SJCRH30 (cell line): Measurements from ENCODE around the gene RUFY1. TPM values are rescaled to one million over a fixed set of nuclear protein-coding genes. Genes with fewer than 3 reads are reported as not detected.
"Not testable (repeated sequence)": the region's sequence is repeated elsewhere in the genome, so short reads cannot be mapped to it uniquely, and the experiment has no call there.

Source experiments
- DNase-seq, 2 experiments: peaks; one replicate each; pipeline ENCODE4 v3.0.0-alpha.2; 2015 to 2020
- H3K27ac ChIP-seq: fragments of 250-450 bp; sonication (Bioruptor Pico); 2 replicates; pipeline ENCODE4 v1.5.1; 2020; ENCODE audit warnings: mild to moderate bottlenecking, moderate library complexity
- H3K27me3 ChIP-seq: fragments of 250-450 bp; sonication (Bioruptor Pico); 2 replicates; pipeline ENCODE4 v1.5.1; 2020; ENCODE audit warnings: mild to moderate bottlenecking, moderate library complexity
- H3K36me3 ChIP-seq: fragments of 250-450 bp; sonication (Bioruptor Pico); 2 replicates; pipeline ENCODE4 v1.5.1; 2020; ENCODE audit warnings: mild to moderate bottlenecking, moderate library complexity
- H3K4me1 ChIP-seq: fragments of 250-450 bp; sonication (Bioruptor Pico); 2 replicates; pipeline ENCODE4 v1.5.1; 2020; ENCODE audit warnings: mild to moderate bottlenecking, moderate library complexity
- H3K4me3 ChIP-seq: fragments of 250-450 bp; sonication (Bioruptor Pico); 2 replicates; pipeline ENCODE4 v1.5.1; 2020; ENCODE audit warnings: mild to moderate bottlenecking, moderate library complexity
- H3K9me3 ChIP-seq: fragments of 250-450 bp; sonication (Bioruptor Pico); replicated peaks from 2 replicates; pipeline ENCODE4 v1.5.1; 2020; ENCODE audit warnings: mild to moderate bottlenecking, moderate library complexity
- total RNA-seq: library from RNA; depleted of rRNA; stranded (reverse); fragments of >200 nt; shearing (Covaris generic); gene quantifications from 2 replicates; pipeline ENCODE4 v1.2.3, GENCODE V29; 2014; rRNA removed

RUFY1 gene
- total RNA-seq, 1 experiment from 2014 or later = 25.7 TPM

- not testable (repeated sequence) for DNase-seq, H3K9me3 ChIP-seq, H3K27ac ChIP-seq, H3K27me3 ChIP-seq, H3K36me3 ChIP-seq, H3K4me1 ChIP-seq, H3K4me3 ChIP-seq
Measured at GRCh38 chr5:179642626-179643025, 92.3 kb downstream of the RUFY1 start.

GRCh38 chr5:179643141-179643920 is 93.0 kb downstream of the RUFY1 start:
- not testable (repeated sequence) for H3K4me1 ChIP-seq, H3K4me3 ChIP-seq

DNA sequence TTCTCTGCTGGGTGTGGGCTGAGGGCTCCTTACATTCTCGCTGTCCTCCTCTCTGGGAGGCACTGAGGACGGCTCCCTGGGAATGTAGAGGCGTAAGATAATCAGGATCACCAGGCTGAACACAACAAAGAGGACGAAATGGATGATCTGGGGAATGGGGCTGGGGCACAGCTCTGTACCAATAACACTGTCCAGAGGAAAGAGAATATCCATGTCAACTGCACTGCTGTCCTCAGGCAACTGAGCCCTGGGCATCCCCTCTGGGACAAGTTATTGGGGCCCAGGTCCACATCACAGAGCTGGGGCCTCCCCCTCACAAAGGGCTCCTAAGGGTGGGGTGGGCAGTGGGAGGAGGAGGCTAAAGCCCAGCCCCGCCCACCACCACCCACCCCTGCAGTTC is 94.4 kb downstream of the RUFY1 start:
- not testable (repeated sequence) for H3K27me3 ChIP-seq, H3K9me3 ChIP-seq, H3K36me3 ChIP-seq, H3K27ac ChIP-seq, H3K4me1 ChIP-seq, DNase-seq, H3K4me3 ChIP-seq

More at GRCh38 chr5:179643141-179643920, 93.0 kb downstream of the RUFY1 start:
- not testable (repeated sequence) for H3K36me3 ChIP-seq, H3K27ac ChIP-seq, H3K27me3 ChIP-seq, H3K9me3 ChIP-seq, DNase-seq

DNA sequence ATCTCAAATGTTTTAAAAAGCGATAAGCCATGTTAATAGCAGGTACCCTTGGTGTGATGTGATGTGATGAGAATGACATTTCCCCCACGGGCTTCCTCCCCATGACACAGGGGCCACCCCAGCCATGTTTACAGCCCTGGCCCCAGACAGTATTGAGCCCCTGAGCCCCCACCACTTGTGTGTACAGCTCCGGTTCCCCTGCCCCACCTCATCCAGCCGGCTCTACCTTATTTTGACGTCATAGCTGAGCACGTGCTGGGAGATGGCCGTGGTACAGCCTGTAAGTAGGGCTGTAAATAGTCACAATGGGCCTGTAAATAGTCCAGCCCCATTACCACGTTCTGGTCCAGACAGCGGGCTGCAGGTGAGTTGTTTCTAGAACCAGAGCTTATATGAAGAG is 98.1 kb downstream of the RUFY1 start:
- Histone ChIP-seq H3K4me1 (no peaks in the 10 kb centered on the region), H3K4me3 (no peak overlapping the region), H3K36me3 (no peaks in the 10 kb centered on the region), H3K27me3 (no peaks in the 10 kb centered on the region), H3K9me3 (no peaks in the 10 kb centered on the region), H3K27ac (no peak overlapping the region)
- DNase-seq = no peak

GRCh38 chr5:179649166-179649703 is 98.9 kb downstream of the RUFY1 start:
- not testable (repeated sequence) for H3K4me3 ChIP-seq, H3K4me1 ChIP-seq, H3K9me3 ChIP-seq, H3K27me3 ChIP-seq, H3K27ac ChIP-seq, H3K36me3 ChIP-seq
- DNase-seq = peak; percentile 25 to 51

DNA sequence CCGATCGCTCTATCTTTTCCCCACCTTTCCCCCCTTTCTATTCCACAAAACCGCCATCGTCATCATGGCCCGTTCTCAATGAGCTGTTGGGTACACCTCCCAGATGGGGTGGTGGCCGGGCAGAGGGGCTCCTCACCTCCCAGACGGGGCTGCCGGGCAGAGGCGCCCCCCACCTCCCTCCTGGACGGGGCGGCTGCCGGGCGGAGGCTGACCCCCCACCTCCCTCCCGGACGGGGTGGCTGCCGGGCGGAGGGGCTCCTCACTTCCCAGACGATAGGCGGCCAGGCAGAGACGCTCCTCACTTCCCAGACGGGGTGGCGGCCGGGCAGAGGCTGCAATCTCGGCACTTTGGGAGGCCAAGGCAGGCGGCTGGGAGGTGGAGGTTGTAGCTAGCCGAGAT is 99.9 kb downstream of the RUFY1 start:
- H3K27ac ChIP-seq, DNase-seq, H3K9me3 ChIP-seq, H3K27me3 ChIP-seq, H3K36me3 ChIP-seq, H3K4me1 ChIP-seq, H3K4me3 ChIP-seq: not testable (repeated sequence)

DNA sequence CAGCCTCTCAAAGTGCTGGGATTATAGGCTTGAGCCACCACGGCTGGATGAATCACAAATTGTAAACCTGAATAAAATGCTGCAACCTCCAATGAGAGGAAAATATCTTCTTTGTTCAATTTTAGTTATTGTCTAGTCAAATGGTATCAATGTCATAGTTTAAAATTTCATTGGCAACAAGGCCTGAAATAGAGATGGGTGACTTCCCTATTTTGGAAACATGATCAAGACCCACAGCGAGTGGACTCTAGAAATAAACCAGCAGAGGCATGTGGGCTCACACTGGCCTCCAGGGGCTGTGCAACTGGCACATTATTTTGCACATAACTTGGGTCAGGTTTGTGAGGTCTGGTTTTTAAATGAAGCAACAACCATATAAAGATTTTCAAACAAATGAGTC is 102.8 kb downstream of the RUFY1 start:
- not testable (repeated sequence) for DNase-seq, H3K4me3 ChIP-seq, H3K4me1 ChIP-seq, H3K9me3 ChIP-seq, H3K27ac ChIP-seq, H3K27me3 ChIP-seq, H3K36me3 ChIP-seq

DNA sequence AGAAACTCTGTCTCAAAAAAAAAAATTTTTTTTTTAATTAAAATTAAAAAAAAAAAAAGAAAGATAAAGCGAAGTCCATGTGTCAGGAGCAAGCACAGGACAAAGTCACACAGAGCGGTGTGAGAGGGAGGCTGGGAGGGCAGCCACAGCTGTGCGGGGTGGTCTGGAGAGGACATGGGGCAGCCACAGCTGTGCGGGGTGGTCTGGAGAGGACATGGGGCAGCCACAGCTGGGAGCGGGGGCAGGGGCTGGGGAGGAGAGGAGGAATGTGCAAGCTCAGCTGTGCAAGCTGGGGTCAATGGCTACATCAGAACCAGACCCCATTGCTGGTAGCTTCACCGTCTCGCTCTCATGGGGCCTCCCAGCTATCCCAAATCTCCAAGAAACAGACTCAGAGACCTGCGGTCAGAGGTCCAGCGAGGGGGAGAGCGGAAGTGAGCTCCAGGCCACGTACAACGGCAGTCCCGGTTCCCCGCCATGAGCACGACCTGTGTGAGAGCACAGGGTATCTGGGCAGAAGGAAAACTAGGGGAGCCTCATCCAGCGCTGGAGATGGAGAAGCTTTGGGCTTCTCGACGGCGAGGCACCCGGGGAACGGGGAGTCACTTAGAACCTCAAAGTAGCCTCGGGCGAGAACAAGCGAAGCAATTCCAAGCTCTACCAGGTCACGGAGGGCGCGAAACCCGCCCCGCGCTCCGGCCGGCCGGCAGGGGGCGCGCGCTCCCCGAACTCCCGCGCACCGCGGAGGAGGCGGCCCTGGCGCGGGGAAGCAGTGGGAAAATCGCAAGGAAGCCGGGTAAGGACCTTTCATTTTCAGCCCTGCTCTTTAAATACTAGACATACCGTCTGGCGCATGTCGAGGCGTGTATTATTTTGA is 107.2 kb downstream of the RUFY1 start:
- not testable (repeated sequence) for H3K9me3 ChIP-seq, H3K36me3 ChIP-seq, H3K4me1 ChIP-seq, H3K27me3 ChIP-seq, H3K4me3 ChIP-seq, H3K27ac ChIP-seq
- DNase-seq = peak in 1 of 2 experiments; percentile 42

GRCh38 chr5:179658179-179658856 is 108.0 kb downstream of the RUFY1 start:
- H3K4me1 ChIP-seq, H3K36me3 ChIP-seq, H3K27me3 ChIP-seq, H3K27ac ChIP-seq, H3K9me3 ChIP-seq: not testable (repeated sequence)
- H3K4me3 ChIP-seq = peak overlapping the region; percentile 60
- peak in 1 of 2 experiments; percentile 19 for DNase-seq

Other genes starting within 250 kb of the RUFY1 start
- gene ADAMTS2, start 205.1 kb upstream of the RUFY1 start, total RNA-seq = not detected in 2 replicates
- 828 and 1,009 TPM in 2 replicates for gene HNRNPH1, start 73.1 kb downstream of the RUFY1 start, total RNA-seq
- not detected in 2 replicates for gene CBY3, start 130.5 kb downstream of the RUFY1 start, total RNA-seq
- gene CANX, start 148.4 kb downstream of the RUFY1 start, total RNA-seq = 453 and 506 TPM in 2 replicates
- 25.0 and 25.1 TPM in 2 replicates for gene MAML1, start 182.3 kb downstream of the RUFY1 start, total RNA-seq
- not detected in 2 replicates for gene LTC4S, start 243.4 kb downstream of the RUFY1 start, total RNA-seq